ENCODE measurements around the gene CARMIL1. TPM values are rescaled to one million over a fixed set of nuclear protein-coding genes. Genes with fewer than 3 reads are reported as not detected.
A peak's percentile ranks its signal among the peaks of the same experiment; 100 is the strongest.

CARMIL1 gene
- total and polyA plus RNA-seq, 2 of the 8 experiments (the other 6 are each of a cell fraction or from before 2014, with no cell fraction given), result 20.3 to 40.4 TPM

GRCh38 chr6:25629198-25629576 lies 350.0 kb downstream of the CARMIL1 start:
- DNase-seq (ENCODE audit: low read depth in 1 of 2, low spot score in 2 of 2), result no peak
- Histone ChIP-seq H4K20me1 (replicated peaks in 1 of 2; ENCODE audit: control insufficient read depth in 1 of 2, insufficient read depth in 2 of 2, low read length in 2 of 2) (no peaks in the 10 kb centered on the region), H3K36me3 (ENCODE audit: control insufficient read depth in 2 of 4, insufficient read depth in 4 of 4, low read length in 3 of 4) (no peaks in the 10 kb centered on the region), H3K56ac (replicated peaks; ENCODE audit: insufficient read length, low read depth, low read length) (no peak overlapping the region), H2BK5ac (ENCODE audit: low read depth, low read length) (no peak overlapping the region), H2AFZ (ENCODE audit: low read length) (no peak overlapping the region), H2AK5ac (ENCODE audit: low read depth, low read length) (no peak overlapping the region), H4K5ac (ENCODE audit: insufficient read length, low read depth, low read length) (no peak overlapping the region), H3K23ac (ENCODE audit: insufficient read length) (no peak overlapping the region), H3K4me1 (replicated peaks in 1 of 4; ENCODE audit: control insufficient read depth in 3 of 4, insufficient read depth in 4 of 4, low read length in 3 of 4) (peaks cover 0 to 23% (median 6%) of the 10 kb centered on the region in 4 experiments; a peak in 5 of 7 replicates), H3K79me2 (ENCODE audit: control insufficient read depth in 1 of 2, insufficient read depth in 2 of 2, low read length in 2 of 2) (no peaks in the 10 kb centered on the region), H3K79me1 (ENCODE audit: low read depth, low read length) (no peaks in the 10 kb centered on the region), H2BK15ac (ENCODE audit: low read length) (no peak overlapping the region), H3K14ac (ENCODE audit: insufficient read length) (no peak overlapping the region), H2BK12ac (ENCODE audit: low read depth, low read length) (no peak overlapping the region), H3K4me3 (ENCODE audit: extremely low read depth in 1 of 4, insufficient read depth in 2 of 4, low read depth in 3 of 4, low read length in 4 of 4) (no peak overlapping the region), H2BK120ac (replicated peaks; ENCODE audit: low read depth, low read length) (no peak overlapping the region), H3K18ac (ENCODE audit: extremely low read depth, low read length) (peak overlapping the region; percentile 51; the same call in 1 of the 2 replicates), H3K9me3 (ENCODE audit: insufficient read depth in 2 of 2, low read depth in 1 of 2, low read length in 1 of 2) (no peaks in the 10 kb centered on the region), H3K9ac (replicated peaks in 1 of 4; ENCODE audit: extremely low read depth in 1 of 4, low read depth in 3 of 4, low read length in 3 of 4) (no peak overlapping the region), H3K27ac (ENCODE audit: low read depth, low read length) (no peak overlapping the region), H2BK20ac (ENCODE audit: low read length) (no peak overlapping the region), H3K27me3 (replicated peaks in 1 of 4; ENCODE audit: control insufficient read depth in 3 of 4, extremely low read depth in 1 of 4, insufficient read depth in 3 of 4, low read length in 3 of 4) (0 out of 7 replicates have a peak, but pooled peaks cover 0 to 3% (median 0%) of the 10 kb centered on the region in 4 experiments), H4K8ac (ENCODE audit: extremely low read depth, insufficient read depth, low read length) (no peak overlapping the region), H3K4ac (replicated peaks; ENCODE audit: insufficient read length, low read depth, low read length) (no peak overlapping the region), H4K91ac (replicated peaks; ENCODE audit: insufficient read length, low read length) (no peak overlapping the region), H3K23me2 (ENCODE audit: low read depth, low read length) (no peaks in the 10 kb centered on the region), H3K4me2 (ENCODE audit: insufficient read depth in 1 of 2, low read depth in 2 of 2, low read length in 2 of 2) (no peak overlapping the region)
- 85% methylated on average over 4 of the region's 4 CpGs; no CpG with 5 or more reads in 1 of the 2 experiments for WGBS, 2 experiments (ENCODE audit: extremely low coverage in 1 of 2, insufficient coverage in 1 of 2, insufficient read length in 1 of 2, insufficient replicate concordance in 2 of 2, low coverage in 1 of 2, low lambda C conversion rate in 2 of 2, missing lambda C conversion rate in 1 of 2)
- POLR2A ChIA-PET (ENCODE audit: partially characterized antibody), result no interaction called here
- CTCF ChIA-PET (ENCODE audit: partially characterized antibody), result interaction anchor here (1.8 kb wide), 1 partner anchor 9 kb away, joined by 5 read pairs; no protein-coding TSS in a partner anchor
- FAIRE-seq, result no peak
- TF ChIP-seq HDAC6 (IDR thresholded peaks at IDR 0.05; ENCODE audit: low read depth, low read length) (no peak), PHF8 (conservative IDR thresholded peaks at IDR 0.05; ENCODE audit: low read depth, low read length) (no peak)

Measured in H1 (cell line).